Neural crest cell (in vitro differentiated cells): ENCODE results near the gene ERC2. TPM values are rescaled to one million over a fixed set of nuclear protein-coding genes. Genes with fewer than 3 reads are reported as not detected.

Experiments used
- DNase-seq: peaks from one replicate; pipeline ENCODE4 v3.0.0; 2021; ENCODE audit warnings: low read depth, mixed read lengths, low spot score
- H3K27ac Mint-ChIP-seq: one replicate; pipeline ENCODE4 v1.8.0; 2021; ENCODE audit warnings: mild to moderate bottlenecking, mixed read lengths; ENCODE audit not compliant: unreplicated experiment
- H3K27me3 Mint-ChIP-seq: 2 replicates; pipeline ENCODE4 v1.8.0; 2021; ENCODE audit warnings: low read depth, mild to moderate bottlenecking, mixed read lengths
- H3K36me3 Mint-ChIP-seq: 2 replicates; pipeline ENCODE4 v1.8.0; 2021; ENCODE audit warnings: low read depth, mild to moderate bottlenecking, mixed read lengths
- H3K4me1 Mint-ChIP-seq: 2 replicates; pipeline ENCODE4 v1.8.0; 2021; ENCODE audit warnings: mixed read lengths
- H3K4me3 Mint-ChIP-seq: one replicate; pipeline ENCODE4 v1.8.0; 2021; ENCODE audit warnings: mild to moderate bottlenecking, mixed read lengths
- H3K9me3 Mint-ChIP-seq: 2 replicates; pipeline ENCODE4 v1.8.0; 2021; ENCODE audit warnings: mixed read lengths
- CTCF ChIP-seq: fragments of 200-600 bp; sonication (generic); conservative IDR thresholded peaks from 2 replicates; pipeline ENCODE4 v1.5.0; 2021; ENCODE audit warnings: antibody characterized with exemption, mild to moderate bottlenecking
- total RNA-seq: library from RNA; stranded (reverse); gene quantifications from 2 replicates; pipeline ENCODE4 v1.2.1, GENCODE V29; 2021

The ERC2 gene
- total RNA-seq, 1 donor from 2014 or later, result 13.5 TPM

GRCh38 chr3:56351537-56351936 lies 116.7 kb downstream of the ERC2 start:
- no peak for TF ChIP-seq CTCF
- Mint-ChIP-seq H3K4me1 (no peaks in the 10 kb centered on the region), H3K27ac (no peak overlapping the region), H3K4me3 (no peak overlapping the region), H3K27me3 (no peaks in the 10 kb centered on the region), H3K9me3 (no peaks in the 10 kb centered on the region), H3K36me3 (no peaks in the 10 kb centered on the region)
- DNase-seq, result no peak

GRCh38 chr3:56347219-56347871 lies 120.9 kb downstream of the ERC2 start:
- no peak overlapping the region for H3K27ac Mint-ChIP-seq
- TF ChIP-seq CTCF, result peak; percentile 49
- H3K4me1 Mint-ChIP-seq, result no peaks in the 10 kb centered on the region
- no peaks in the 10 kb centered on the region for H3K27me3 Mint-ChIP-seq
- no peaks in the 10 kb centered on the region for H3K9me3 Mint-ChIP-seq
- H3K4me3 Mint-ChIP-seq, result no peak overlapping the region
- no peaks in the 10 kb centered on the region for H3K36me3 Mint-ChIP-seq
- peak; percentile 45 for DNase-seq

GRCh38 chr3:56342475-56342874 lies 125.8 kb downstream of the ERC2 start:
- Mint-ChIP-seq H3K27me3 (no peaks in the 10 kb centered on the region), H3K4me3 (no peak overlapping the region), H3K9me3 (no peaks in the 10 kb centered on the region), H3K36me3 (no peaks in the 10 kb centered on the region), H3K4me1 (no peaks in the 10 kb centered on the region), H3K27ac (no peak overlapping the region)
- DNase-seq, result no peak
- no peak for TF ChIP-seq CTCF

DNA sequence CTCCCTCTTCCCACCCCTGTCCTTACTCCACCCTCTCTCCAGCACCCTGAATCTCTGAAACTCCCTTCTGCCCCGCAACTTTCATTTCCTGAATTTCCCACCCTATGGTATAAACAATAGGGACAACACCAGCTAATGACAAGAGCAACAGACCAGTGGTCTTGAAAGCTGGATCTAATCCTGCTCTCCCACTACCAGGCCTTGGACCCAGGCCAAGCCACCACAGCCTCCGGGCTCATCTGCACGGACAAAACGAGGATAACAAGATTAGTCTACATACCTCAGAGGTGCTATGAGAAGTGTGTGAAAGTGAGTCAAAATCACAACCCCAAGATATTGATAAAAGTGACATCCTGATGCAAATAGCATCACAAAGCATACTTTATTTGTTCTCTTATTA lies 128.6 kb downstream of the ERC2 start:
- Mint-ChIP-seq H3K4me3 (no peak overlapping the region), H3K36me3 (no peaks in the 10 kb centered on the region), H3K27ac (no peak overlapping the region), H3K9me3 (no peaks in the 10 kb centered on the region), H3K27me3 (no peaks in the 10 kb centered on the region), H3K4me1 (no peaks in the 10 kb centered on the region)
- TF ChIP-seq CTCF, result no peak
- no peak for DNase-seq

GRCh38 chr3:56339244-56339643 lies 129.0 kb downstream of the ERC2 start:
- no peaks in the 10 kb centered on the region for H3K36me3 Mint-ChIP-seq
- no peaks in the 10 kb centered on the region for H3K4me1 Mint-ChIP-seq
- TF ChIP-seq CTCF, result no peak
- no peaks in the 10 kb centered on the region for H3K9me3 Mint-ChIP-seq
- no peak for DNase-seq
- H3K27ac Mint-ChIP-seq, result no peak overlapping the region
- H3K4me3 Mint-ChIP-seq, result no peak overlapping the region
- H3K27me3 Mint-ChIP-seq, result no peaks in the 10 kb centered on the region
